Fibroblast of skin of abdomen (primary cell): Measurements from ENCODE around the gene NOL6.
"Not testable (repeated sequence)": the region's sequence is repeated elsewhere in the genome, so short reads cannot be mapped to it uniquely, and the experiment has no call there.

Experiments used
- DNase-seq: peaks from one replicate; pipeline ENCODE4 v3.0.0-alpha.2; 2013

The NOL6 gene

DNA sequence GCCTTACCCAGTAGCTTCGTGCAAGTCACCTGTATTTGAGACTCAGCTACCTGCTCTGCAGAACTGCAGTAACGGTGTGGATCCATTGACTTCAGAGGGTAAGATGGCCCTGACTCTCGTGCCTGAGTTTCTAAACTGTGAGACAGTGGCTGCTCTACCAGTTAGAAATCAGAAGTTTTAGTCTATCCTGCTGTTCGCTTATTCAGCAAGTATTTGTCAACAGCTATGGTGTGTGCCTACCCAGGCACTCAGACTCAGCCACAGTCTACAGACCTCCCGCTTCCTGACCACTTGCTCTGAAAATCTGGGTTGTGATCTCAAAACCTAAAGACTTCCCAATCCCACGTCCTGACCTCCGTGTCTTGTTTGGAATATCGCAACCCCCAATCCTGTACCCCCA is 39.9 kb downstream of the NOL6 start:
- no peak for DNase-seq

DNA sequence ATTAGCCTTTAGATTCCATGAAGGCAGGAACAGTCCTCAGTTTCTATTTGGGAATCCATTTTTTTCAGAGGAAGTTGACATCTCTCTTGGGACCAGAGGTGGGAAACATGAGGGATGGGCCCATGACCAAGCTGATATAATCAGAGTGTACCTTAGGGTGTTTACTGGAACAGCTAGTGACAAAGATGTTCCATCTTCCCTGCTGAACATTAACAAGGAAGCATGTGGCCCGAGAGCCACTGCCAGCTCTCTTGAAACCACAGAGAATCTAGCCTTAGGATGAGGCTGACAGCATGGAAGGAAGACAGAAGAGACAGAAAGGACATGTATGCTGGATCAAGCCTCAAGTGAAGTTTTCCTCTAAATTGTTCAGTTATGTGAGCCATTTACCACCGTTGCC is 42.3 kb downstream of the NOL6 start:
- DNase-seq = no peak

DNA sequence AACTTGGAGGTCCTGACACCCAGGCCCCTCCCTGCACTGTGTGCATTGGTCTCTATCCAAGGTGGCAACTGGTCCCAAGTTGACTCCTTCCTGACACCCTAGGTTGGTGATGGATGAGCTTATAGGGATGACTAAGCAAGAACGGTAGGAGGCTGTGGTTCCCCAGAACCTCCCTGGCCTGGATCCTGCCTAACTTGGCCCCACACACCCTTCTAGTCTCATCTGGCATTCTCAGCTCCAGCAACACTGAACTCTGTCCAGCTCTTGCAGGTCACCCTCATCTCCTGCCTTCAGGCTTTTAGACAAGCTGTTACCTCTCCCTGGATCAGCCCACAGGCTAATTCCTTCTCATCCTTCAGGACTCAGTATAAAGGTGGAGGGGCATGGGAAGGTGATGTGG is 42.8 kb downstream of the NOL6 start:
- DNase-seq = no peak

DNA sequence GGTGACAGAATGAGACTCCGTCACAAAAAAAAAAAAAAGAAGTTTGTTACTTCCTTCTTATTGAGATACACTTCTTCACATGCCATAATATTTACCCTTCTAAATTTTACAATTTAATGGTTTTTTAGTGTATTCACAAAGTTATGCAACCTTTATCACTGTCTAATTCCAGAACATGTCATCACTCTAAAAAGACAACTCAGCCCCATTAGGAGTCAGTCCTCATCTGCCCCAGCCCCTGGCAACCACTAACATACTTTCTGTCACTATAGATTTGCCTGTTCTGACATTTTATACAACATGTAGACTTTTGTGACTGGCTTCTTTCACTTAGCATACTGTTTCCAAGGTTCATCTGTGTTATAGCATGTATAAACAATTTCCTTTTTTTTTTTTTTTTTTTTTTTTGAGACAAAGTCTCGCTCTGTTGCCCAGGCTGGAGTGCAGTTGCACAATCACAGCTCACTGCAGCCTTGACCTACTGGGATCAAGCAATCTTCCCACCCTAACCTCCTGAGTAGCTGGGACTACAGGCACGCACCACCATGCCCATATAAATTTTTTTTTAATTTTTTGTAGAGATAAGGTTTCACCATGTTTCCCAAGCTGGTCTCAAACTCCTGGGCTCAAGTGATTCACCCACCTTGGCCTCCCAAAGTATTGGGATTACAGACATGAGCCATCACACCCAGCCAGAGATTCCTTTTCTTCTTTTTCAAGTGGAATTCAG is 44.3 kb downstream of the NOL6 start:
- DNase-seq = no peak

DNA sequence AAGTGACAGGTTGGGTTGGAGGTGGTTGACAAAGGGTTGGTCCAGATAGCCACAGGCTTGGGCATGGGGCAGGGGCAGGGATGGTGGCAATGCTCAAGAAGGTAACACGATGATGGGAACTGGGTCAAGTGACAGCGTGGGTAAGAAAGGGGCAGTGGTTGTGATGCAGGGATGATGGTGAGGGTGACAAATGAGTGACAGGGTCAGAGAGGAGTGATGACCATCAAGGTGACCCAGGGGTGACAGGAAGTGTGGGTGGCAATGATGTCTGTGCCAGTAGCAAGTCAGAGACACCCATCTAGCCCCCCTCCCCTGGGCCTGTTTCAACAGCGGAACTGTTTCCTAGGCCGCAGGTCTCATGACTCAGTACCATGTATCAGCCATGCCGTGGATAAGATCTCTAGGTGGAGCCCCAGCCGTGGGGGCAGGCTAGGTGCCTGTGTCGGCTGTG is 46.9 kb downstream of the NOL6 start:
- no peak for DNase-seq

DNA sequence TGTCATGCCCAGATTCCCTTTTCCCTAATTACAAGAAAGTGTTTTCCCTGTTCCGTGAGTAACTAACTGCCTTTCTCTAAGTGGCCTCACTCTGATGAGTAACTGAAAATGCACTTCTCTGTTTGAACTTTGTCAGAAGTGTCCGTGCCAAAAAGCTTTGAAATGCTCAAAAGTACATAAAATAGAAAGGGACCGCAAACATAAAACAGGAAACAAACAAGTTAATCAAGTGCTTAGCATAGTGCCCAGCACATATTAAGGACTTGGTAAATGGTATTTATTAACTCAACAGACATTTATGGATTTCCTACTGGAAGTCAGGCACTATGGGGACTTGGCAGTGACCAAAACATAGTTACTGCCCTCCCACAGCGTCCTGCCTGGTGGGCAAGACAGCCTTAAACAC is 48.6 kb downstream of the NOL6 start:
- DNase-seq = no peak

DNA sequence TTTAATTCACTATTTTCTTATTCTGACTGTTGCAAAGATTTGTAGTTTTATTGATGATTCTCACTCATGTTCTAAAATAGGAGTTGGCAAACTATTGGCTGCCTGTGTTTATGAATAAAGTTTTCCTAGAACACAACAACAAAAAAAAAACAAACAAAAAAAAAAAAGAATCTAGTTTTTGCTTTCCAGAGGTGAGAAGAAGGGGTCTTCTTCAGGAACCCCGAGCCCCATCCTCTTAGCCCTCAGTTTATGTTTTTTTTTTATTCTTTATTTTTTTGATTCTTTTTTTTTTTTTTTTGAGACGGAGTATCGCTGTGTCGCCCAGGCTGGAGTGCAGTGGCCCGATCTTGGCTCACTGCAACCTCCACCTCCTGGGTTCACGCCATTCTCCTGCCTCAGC is 49.2 kb downstream of the NOL6 start:
- DNase-seq = not testable (repeated sequence)

DNA sequence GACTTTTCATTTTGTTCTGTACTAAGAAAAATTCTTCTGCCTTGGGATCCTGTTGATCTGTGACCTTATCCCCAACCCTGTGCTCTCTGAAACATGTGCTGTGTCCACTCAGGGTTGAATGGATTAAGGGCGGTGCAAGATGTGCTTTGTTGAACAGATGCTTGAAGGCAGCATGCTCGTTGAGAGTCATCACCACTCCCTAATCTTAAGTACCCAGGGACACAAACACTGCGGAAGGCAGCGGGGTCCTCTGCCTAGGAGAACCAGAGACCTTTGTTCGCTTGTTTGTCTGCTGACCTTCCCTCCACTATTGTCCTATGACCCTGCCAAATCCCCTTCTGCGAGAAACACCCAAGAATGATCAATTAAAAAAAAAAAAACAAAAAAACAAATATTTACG is 49.7 kb downstream of the NOL6 start:
- DNase-seq = not testable (repeated sequence)

DNA sequence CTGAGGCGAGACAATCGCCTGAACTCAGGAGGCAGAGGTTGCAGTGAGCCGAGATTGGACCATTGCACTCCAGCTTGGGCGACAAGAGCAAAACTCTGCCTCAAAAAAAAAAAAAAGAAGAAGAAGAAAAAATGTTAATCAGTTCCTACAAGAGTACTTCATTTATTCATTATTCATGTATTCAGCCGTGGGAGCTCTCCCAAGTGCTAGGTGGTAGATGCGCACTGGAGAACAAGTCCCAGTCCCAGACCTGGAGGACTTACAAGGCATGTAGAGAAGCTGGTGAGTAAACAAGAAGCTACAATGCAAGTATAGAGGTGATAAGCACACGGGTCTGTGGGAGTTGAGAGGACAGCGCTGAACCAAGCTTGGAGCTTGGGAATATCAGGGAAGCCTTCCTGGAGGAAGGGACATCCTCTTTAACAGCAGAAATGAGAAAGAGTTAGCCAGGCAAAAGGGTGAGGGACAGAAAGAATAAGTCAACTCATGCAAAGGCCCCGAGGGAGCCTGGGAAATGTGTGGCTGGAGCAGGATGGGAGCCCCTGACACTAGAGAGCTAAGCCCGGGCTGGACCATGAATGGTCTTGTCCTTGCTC is 53.9 kb downstream of the NOL6 start:
- DNase-seq = no peak

DNA sequence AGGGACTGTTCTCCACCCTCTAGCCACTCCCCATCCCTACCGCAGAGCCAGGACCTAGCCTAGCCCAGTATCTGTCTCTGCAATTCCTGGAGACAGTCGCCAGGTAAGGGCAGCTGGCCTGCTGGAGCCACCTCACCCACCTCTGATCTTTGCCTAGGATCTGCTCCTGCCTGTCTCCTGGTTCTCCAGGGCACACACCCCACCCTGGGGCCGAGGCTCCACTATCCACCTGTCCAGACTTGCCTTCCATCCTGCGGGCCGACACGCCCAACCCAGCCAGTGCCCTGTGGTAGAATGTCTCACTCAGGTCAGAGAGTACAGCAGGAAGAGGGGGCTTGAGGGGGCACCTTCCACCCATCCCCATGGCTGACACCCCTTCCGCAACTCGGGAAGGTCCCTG is 55.6 kb downstream of the NOL6 start:
- no peak for DNase-seq

DNA sequence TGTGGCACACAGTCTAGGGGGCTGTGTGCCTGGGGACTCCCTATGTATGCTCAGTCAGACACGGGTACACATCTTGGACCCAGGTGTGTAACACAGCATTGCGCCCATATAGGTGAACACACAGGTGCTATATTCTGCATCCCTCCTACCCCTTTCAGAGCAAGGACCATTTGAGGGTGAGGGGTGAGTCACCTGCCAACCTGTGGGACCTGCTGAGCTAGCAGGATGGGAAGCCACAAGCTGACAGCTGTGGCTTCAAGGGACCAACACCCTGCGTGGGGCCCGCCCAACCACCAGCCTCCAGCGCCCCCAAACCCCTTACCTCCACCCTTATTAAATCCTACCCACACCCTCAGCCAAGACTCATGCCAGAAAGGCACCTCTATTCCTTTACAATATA is 56.7 kb downstream of the NOL6 start:
- no peak for DNase-seq

DNA sequence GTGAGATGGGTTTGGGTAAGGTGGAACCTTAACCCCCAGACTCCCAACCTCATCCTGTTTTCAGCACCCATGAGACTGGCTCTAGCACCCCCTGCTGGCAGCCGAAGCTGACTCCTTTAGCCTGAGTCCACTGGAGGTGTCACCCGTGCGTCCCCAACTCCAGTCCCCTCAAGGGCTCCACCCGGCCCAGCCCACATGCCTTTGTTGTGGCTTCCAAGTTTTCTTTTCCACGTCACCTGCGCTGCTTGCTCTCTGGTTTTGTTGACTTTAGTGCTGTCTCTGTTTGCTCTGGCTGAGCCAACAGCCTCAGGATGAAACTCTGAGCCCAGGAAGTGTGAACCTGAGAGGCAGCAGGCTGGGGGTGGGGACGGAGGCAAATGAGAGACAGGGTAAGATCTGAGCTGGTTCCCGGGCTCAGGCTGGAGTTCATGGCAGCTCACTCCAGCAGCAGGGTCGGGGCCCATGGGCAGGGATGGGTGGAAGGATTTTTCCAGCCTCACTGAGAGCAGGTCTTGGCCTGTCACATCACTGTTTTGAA is 58.2 kb downstream of the NOL6 start:
- no peak for DNase-seq

DNA sequence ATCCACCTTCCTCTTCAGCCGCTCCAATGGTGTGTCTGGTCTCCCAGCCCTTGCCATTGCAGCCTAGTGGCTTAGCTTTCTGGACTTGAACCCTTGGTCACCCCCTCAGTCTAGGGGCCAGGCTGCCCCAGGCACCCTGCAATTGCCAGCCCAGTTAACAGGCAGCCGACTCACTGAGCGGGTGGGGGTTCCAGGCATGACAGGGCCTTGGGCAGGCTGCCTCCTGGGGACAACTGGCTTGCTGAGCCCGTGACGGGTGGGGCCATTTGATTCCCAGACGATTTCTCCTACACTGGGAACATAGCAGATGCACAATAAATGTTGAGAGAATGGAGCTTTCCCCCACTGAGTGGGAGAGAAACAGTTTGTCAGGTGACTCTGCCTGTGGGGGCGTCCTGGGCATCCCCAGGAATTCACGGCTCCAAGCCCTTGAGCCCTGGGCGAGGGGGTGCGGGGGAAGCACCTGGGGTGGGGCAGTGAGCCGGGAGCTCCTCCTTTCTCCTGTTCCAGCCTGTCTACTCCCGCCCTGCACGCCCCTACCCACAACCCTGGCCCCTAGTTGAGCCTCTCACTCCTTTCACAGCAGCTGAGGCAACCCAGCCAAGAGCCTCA is 58.7 kb downstream of the NOL6 start:
- no peak for DNase-seq

DNA sequence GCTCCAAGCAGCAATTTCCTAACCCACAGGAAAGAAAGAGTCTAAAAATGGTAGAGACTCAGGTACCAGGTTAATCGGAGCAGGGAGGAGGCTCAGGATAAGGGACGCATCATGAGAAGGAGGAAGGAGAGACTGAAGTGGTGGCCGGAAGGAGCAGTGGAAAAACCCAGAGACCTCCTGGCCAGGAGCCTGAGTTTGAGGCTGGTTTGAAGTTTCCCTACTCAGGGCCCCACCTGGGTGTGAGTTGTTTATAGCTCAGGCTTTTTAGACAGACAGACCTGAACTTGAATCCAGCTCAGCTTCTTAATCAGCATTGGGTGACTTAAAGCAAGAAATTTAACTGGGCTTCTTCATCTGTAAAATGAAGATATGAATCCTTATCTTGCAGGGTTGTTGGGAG is 59.5 kb downstream of the NOL6 start:
- no peak for DNase-seq
